Activated naive CD4-positive, alpha-beta T cell treated with anti-CD3 and anti-CD28 coated beads, Interleukin-2, amount 50 U/mL, for 24 hours (primary cell): Measurements from ENCODE around the gene COQ7.

Experiments
- H3K27ac Mint-ChIP-seq: one replicate; pipeline ENCODE4 v1.8.0; 2021; ENCODE audit warnings: mild to moderate bottlenecking, mixed read lengths
- H3K27me3 Mint-ChIP-seq: one replicate; pipeline ENCODE4 v1.8.0; 2021; ENCODE audit warnings: mixed read lengths
- H3K36me3 Mint-ChIP-seq: one replicate; pipeline ENCODE4 v1.8.0; 2021; ENCODE audit warnings: mixed read lengths
- H3K4me1 Mint-ChIP-seq: one replicate; pipeline ENCODE4 v1.8.0; 2021; ENCODE audit warnings: mixed read lengths
- H3K4me3 Mint-ChIP-seq: one replicate; pipeline ENCODE4 v1.8.0; 2021; ENCODE audit warnings: mild to moderate bottlenecking, mixed read lengths
- H3K9me3 Mint-ChIP-seq: one replicate; pipeline ENCODE4 v1.8.0; 2021; ENCODE audit warnings: mixed read lengths

Gene COQ7

GRCh38 chr16:19116711-19117449, 49.5 kb downstream of the COQ7 start:
- Mint-ChIP-seq H3K4me3 (no peak overlapping the region), H3K27ac (no peak overlapping the region), H3K36me3 (no peaks in the 10 kb centered on the region), H3K9me3 (no peaks in the 10 kb centered on the region), H3K4me1 (peaks cover 6% of the 10 kb centered on the region), H3K27me3 (peaks cover 18% of the 10 kb centered on the region)

GRCh38 chr16:19118938-19119431, 51.6 kb downstream of the COQ7 start:
- Mint-ChIP-seq H3K9me3 (no peaks in the 10 kb centered on the region), H3K4me3 (peak overlapping the region; percentile 19), H3K27ac (peak overlapping the region; percentile 3), H3K36me3 (no peaks in the 10 kb centered on the region), H3K27me3 (peaks cover 6% of the 10 kb centered on the region), H3K4me1 (peaks cover 6% of the 10 kb centered on the region)

DNA sequence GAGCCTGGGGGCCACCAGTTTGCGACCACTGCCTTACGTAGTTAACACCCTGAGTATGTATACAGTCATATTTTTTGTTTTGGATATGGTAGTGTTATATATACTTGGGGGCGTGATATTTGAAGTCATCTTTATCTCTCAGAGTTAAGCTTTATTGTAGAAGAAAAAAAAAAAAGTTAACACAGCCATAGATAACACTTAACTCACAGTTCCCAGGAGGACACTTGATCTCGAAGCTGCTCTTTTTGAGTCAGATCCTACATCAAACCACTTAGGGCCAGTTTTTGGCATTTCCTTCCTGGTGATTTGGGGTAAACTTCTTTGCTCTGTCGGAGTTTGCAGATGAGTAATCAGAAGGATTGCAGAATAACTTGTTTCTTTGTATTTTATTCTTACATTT, 52.1 kb downstream of the COQ7 start:
- Mint-ChIP-seq H3K9me3 (no peaks in the 10 kb centered on the region), H3K4me1 (peaks cover 6% of the 10 kb centered on the region), H3K36me3 (no peaks in the 10 kb centered on the region), H3K4me3 (no peak overlapping the region), H3K27me3 (peaks cover 5% of the 10 kb centered on the region), H3K27ac (no peak overlapping the region)

DNA sequence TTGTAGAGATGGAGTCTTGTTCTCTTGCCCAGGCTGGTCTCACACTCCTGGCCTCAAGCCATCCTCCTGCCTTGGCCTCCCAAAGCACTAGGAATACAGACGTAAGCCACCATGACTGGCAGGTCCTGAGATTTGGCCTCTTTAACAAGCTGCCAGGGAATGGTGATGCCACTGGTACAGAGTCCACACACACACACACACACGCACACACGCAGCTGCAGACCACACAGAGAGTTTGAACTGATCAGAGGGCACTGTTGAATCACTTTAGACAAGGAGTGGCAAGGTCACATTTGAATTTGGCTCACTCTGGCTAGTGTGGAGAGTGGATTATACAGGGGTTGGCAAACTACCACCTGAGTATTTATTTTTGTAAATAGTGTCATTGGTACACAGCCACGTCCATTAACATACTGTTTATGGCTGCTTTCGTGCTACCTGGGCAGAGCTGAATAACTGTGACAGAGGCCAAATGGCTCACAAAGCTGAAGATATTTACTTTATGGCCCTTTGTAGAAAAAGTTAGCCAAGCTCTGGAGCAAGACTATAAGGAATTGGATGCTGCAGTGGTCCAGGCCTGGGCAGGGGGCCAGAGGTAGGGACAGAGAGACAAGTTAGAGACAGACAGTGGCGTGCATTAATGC, 56.2 kb downstream of the COQ7 start:
- Mint-ChIP-seq H3K4me1 (peaks cover 6% of the 10 kb centered on the region), H3K4me3 (no peak overlapping the region), H3K27ac (no peak overlapping the region), H3K9me3 (no peaks in the 10 kb centered on the region), H3K36me3 (no peaks in the 10 kb centered on the region), H3K27me3 (no peaks in the 10 kb centered on the region)

GRCh38 chr16:19126300-19126699, 58.9 kb downstream of the COQ7 start:
- no peaks in the 10 kb centered on the region for H3K36me3 Mint-ChIP-seq
- no peak overlapping the region for H3K27ac Mint-ChIP-seq
- H3K9me3 Mint-ChIP-seq = no peaks in the 10 kb centered on the region
- no peaks in the 10 kb centered on the region for H3K27me3 Mint-ChIP-seq
- H3K4me3 Mint-ChIP-seq = no peak overlapping the region
- peaks cover 9% of the 10 kb centered on the region for H3K4me1 Mint-ChIP-seq

DNA sequence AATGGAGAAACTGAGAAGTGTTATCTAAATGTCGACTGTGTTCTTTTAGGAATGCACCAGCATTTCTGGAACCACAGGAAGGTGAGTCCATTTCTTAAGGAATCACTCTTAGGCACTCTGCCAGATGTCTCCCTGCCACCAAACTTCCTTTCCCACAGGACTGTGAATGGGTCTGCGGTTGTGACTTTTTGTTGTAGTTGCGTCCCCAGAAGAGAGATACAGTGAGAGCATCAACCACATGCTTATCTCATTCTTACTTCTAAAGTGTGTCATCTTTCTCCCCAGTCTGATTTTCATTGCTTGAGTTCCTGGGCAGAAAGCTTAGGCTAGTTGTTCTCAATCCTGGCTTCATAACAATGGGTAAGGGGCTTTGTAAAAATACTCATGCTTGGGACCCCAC, 59.8 kb downstream of the COQ7 start:
- no peaks in the 10 kb centered on the region for H3K9me3 Mint-ChIP-seq
- no peak overlapping the region for H3K27ac Mint-ChIP-seq
- no peaks in the 10 kb centered on the region for H3K36me3 Mint-ChIP-seq
- no peak overlapping the region for H3K4me3 Mint-ChIP-seq
- peaks cover 11% of the 10 kb centered on the region for H3K4me1 Mint-ChIP-seq
- H3K27me3 Mint-ChIP-seq = no peaks in the 10 kb centered on the region

GRCh38 chr16:19127674-19128131, 60.3 kb downstream of the COQ7 start:
- H3K9me3 Mint-ChIP-seq = no peaks in the 10 kb centered on the region
- peaks cover 11% of the 10 kb centered on the region for H3K4me1 Mint-ChIP-seq
- no peak overlapping the region for H3K4me3 Mint-ChIP-seq
- no peaks in the 10 kb centered on the region for H3K36me3 Mint-ChIP-seq
- H3K27me3 Mint-ChIP-seq = no peaks in the 10 kb centered on the region
- H3K27ac Mint-ChIP-seq = no peak overlapping the region

DNA sequence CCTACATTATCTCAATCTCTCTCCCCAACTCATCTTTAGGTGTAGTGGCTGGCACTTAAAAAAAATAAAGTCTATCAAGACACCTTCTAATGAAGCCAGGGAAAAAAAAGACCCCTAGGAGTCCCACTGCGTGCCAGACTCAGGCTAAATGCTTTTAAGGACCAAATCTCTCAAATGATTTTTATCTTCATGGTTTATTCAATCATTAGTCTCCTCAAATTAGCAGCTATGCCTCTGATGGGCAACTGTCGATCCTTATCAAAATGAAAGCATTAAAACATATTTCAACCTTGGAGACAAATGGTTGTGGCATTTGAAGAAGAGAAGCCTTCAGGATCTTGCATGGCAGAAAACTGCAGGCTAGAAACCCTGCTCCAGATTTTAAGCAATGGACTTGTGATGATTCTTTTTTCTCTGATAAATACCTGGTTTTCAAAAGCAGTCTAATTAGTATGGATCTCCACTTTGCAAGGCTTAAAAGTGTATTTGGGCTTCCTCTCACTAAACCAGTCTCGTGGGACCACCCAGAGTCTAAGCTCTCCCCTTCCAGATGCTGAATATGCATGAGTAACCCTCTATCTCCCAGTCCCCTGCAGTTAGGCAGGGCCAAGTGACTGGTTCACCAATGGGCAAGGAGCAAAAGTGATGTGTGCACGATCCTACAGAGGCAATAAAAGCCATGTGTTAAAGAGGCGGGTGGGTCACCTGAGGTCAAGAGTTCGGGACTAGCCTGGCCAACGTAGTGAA, 61.2 kb downstream of the COQ7 start:
- Mint-ChIP-seq H3K27me3 (no peaks in the 10 kb centered on the region), H3K4me1 (peaks cover 11% of the 10 kb centered on the region), H3K9me3 (no peaks in the 10 kb centered on the region), H3K4me3 (no peak overlapping the region), H3K36me3 (no peaks in the 10 kb centered on the region), H3K27ac (no peak overlapping the region)
